GM23338 (cell line): ENCODE results near the gene SCNN1G. TPM values are rescaled to one million over a fixed set of nuclear protein-coding genes. Genes with fewer than 3 reads are reported as not detected.

Experiments
- ATAC-seq: fragments of 200-7000 bp; cut with Tn5 transposase; 3 replicates; pipeline ENCODE4 v1.9.1; 2020
- DNase-seq: peaks from one replicate; pipeline ENCODE4 v3.0.0-alpha.2; 2015; ENCODE audit warnings: low spot score
- H2AFZ ChIP-seq: fragments of 200-600 bp; sonication (generic); 2 replicates; pipeline ENCODE4 v1.8.0; 2016; ENCODE audit warnings: antibody characterized with exemption, mild to moderate bottlenecking, moderate library complexity
- H3F3A ChIP-seq: fragments of 200-600 bp; sonication (generic); replicated peaks from 2 replicates; pipeline ENCODE4 v1.8.0; 2017; ENCODE audit warnings: antibody characterized with exemption, mixed run types, low read depth
- H3K27ac ChIP-seq: fragments of 200-600 bp; sonication (generic); 2 replicates; pipeline ENCODE4 v1.6.1; 2016; ENCODE audit warnings: low read depth
- H3K27me3 ChIP-seq: fragments of 200-600 bp; sonication (generic); 2 replicates; pipeline ENCODE4 v1.8.0; 2016; ENCODE audit warnings: mild to moderate bottlenecking, mixed run types, moderate library complexity; ENCODE audit not compliant: insufficient read depth
- H3K36me3 ChIP-seq: fragments of 200-600 bp; sonication (generic); 2 replicates; pipeline ENCODE4 v1.8.0; 2016; ENCODE audit warnings: mild to moderate bottlenecking; ENCODE audit not compliant: insufficient read depth
- H3K4me1 ChIP-seq: fragments of 200-600 bp; sonication (generic); 2 replicates; pipeline ENCODE4 v1.8.0; 2016; ENCODE audit warnings: mild to moderate bottlenecking, moderate library complexity; ENCODE audit not compliant: insufficient read depth
- H3K4me2 ChIP-seq: fragments of 200-600 bp; sonication (generic); 2 replicates; pipeline ENCODE4 v1.7.1; 2017; ENCODE audit warnings: mixed run types
- H3K4me3 ChIP-seq: fragments of 200-600 bp; sonication (generic); 2 replicates; pipeline ENCODE4 v1.6.1; 2016; ENCODE audit warnings: mixed run types
- H3K79me2 ChIP-seq: fragments of 200-600 bp; sonication (generic); replicated peaks from 2 replicates; pipeline ENCODE4 v1.8.0; 2017; ENCODE audit warnings: mild to moderate bottlenecking; ENCODE audit not compliant: insufficient read depth
- H3K9me2 ChIP-seq: fragments of 200-600 bp; sonication (generic); 2 replicates; pipeline ENCODE4 v1.8.0; 2017; ENCODE audit not compliant: insufficient read depth
- H4K20me1 ChIP-seq: fragments of 200-600 bp; sonication (generic); replicated peaks from 2 replicates; pipeline ENCODE4 v1.8.0; 2017; ENCODE audit warnings: mild to moderate bottlenecking; ENCODE audit not compliant: insufficient read depth
- H3K27ac Mint-ChIP-seq: 2 replicates; pipeline ENCODE4 v1.8.0; 2020; ENCODE audit warnings: inconsistent platforms, mild to moderate bottlenecking, moderate library complexity, mixed read lengths
- H3K27me3 Mint-ChIP-seq: 3 replicates; pipeline ENCODE4 v1.8.0; 2022; ENCODE audit warnings: low read depth, mild to moderate bottlenecking, moderate library complexity, mixed read lengths, inconsistent platforms; ENCODE audit not compliant: insufficient read depth, poor library complexity
- H3K36me3 Mint-ChIP-seq: 3 replicates; pipeline ENCODE4 v1.8.0; 2021; ENCODE audit warnings: low read depth, mild to moderate bottlenecking, inconsistent platforms, moderate library complexity, mixed read lengths
- H3K4me1 Mint-ChIP-seq: 3 replicates; pipeline ENCODE4 v1.8.0; 2020; ENCODE audit warnings: mild to moderate bottlenecking, inconsistent platforms, mixed read lengths
- H3K4me3 Mint-ChIP-seq: 3 replicates; pipeline ENCODE4 v1.8.0; 2021; ENCODE audit warnings: moderate library complexity, mild to moderate bottlenecking, inconsistent platforms, mixed read lengths
- H3K9me3 Mint-ChIP-seq: 3 replicates; pipeline ENCODE4 v1.8.0; 2020; ENCODE audit warnings: moderate library complexity, mild to moderate bottlenecking, inconsistent platforms, mixed read lengths
- CREB1 ChIP-seq: fragments of 250-450 bp; sonication (Bioruptor Pico); IDR thresholded peaks from 2 replicates; pipeline ENCODE4 v1.5.0; 2020; ENCODE audit warnings: low read depth, mild to moderate bottlenecking, moderate library complexity
- CTCF ChIP-seq, 2 experiments: fragments of 200-600 bp in 1 of 2; sonication (generic) in 1 of 2; conservative IDR thresholded peaks; 2 replicates each; pipeline versions ENCODE4 v1.5.1 to v1.6.1; 2016 to 2017; ENCODE audit warnings: antibody characterized with exemption in 2 of 2, low read depth in 2 of 2, mild to moderate bottlenecking in 2 of 2, moderate library complexity in 1 of 2
- EZH2 ChIP-seq: fragments of 200-600 bp; sonication (generic); IDR thresholded peaks from one replicate; pipeline ENCODE4 v1.8.0; 2017; ENCODE audit warnings: antibody characterized with exemption, mild to moderate bottlenecking, low read depth; ENCODE audit not compliant: unreplicated experiment
- EZH2phosphoT487 ChIP-seq: fragments of 200-600 bp; sonication (generic); IDR thresholded peaks from one replicate; pipeline ENCODE4 v1.8.1; 2018; ENCODE audit warnings: antibody characterized with exemption; ENCODE audit not compliant: unreplicated experiment
- JUNB ChIP-seq: IDR thresholded peaks from one replicate; pipeline ENCODE4 v1.6.1; 2016; ENCODE audit warnings: antibody characterized with exemption; ENCODE audit not compliant: unreplicated experiment
- NANOG ChIP-seq: IDR thresholded peaks from 2 replicates; pipeline ENCODE4 v1.6.1; 2016; ENCODE audit warnings: antibody characterized with exemption, borderline replicate concordance
- POLR2AphosphoS5 ChIP-seq: IDR thresholded peaks from 2 replicates; pipeline ENCODE4 v1.6.1; 2016; ENCODE audit warnings: antibody characterized with exemption, low read depth
- REST ChIP-seq: IDR thresholded peaks from one replicate; pipeline ENCODE4 v1.6.1; 2018; ENCODE audit warnings: antibody characterized with exemption; ENCODE audit not compliant: unreplicated experiment
- STAT1 ChIP-seq: IDR thresholded peaks from one replicate; pipeline ENCODE4 v1.6.1; 2016; ENCODE audit warnings: antibody characterized with exemption; ENCODE audit not compliant: unreplicated experiment
- ZNF114 ChIP-seq: fragments of 250-450 bp; sonication (Bioruptor Pico); IDR thresholded peaks from 2 replicates; pipeline ENCODE4 v1.5.0; 2020; ENCODE audit warnings: mild to moderate bottlenecking, moderate library complexity
- ZNF331 ChIP-seq: fragments of 250-450 bp; sonication (Bioruptor Pico); IDR thresholded peaks from 2 replicates; pipeline ENCODE4 v1.5.0; 2020; ENCODE audit warnings: low read depth, mild to moderate bottlenecking, moderate library complexity
- ZNF462 ChIP-seq: fragments of 250-450 bp; sonication (Bioruptor Pico); IDR thresholded peaks from 2 replicates; pipeline ENCODE4 v1.5.0; 2020; ENCODE audit warnings: mild to moderate bottlenecking, moderate library complexity
- polyA plus RNA-seq: library from polyadenylated mRNA; unstranded; fragments of >200 nt; fragmentation: Nextera tagmentation; extraction: Ambion mirVana; gene quantifications from 2 replicates; pipeline ENCODE4 v1.2.1, GENCODE V29; 2016
- total RNA-seq: library from RNA; depleted of rRNA; stranded (reverse); fragments of >200 nt; shearing (Covaris generic); gene quantifications from 2 replicates; pipeline ENCODE4 v1.2.3, GENCODE V29; 2014
- TF ChIP-seq, protein P1 (sequence below): IDR thresholded peaks from 2 replicates; pipeline ENCODE4 v1.6.1; 2016; ENCODE audit warnings: antibody characterized with exemption

Gene SCNN1G
- total and polyA plus RNA-seq, 2 experiments from 2014 or later = 0.97 to 1.1 TPM

DNA sequence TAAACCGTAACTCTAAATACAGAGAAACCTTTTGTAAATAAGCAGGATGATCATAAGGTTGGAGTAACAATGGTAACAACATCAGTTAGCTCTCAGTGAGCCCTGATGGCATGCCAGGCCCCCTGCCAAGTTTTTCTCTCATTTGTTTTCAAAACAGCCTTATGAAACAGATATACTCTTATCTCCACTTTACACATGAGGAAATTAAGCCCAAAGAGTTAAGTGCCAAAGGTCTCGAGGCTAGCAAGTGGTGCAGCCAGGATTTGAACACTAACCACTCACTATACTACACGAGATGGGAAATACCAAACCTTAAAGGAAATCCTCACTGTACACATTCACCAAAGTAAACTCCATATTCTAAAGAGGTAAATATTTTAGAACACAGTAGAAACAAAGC, 48.3 kb upstream of the SCNN1G start:
- ATAC-seq (no peak), DNase-seq (no peak)
- Histone ChIP-seq H3K27ac (no peak overlapping the region), H3K4me1 (peaks cover 17% of the 10 kb centered on the region), H3K27me3 (no peaks in the 10 kb centered on the region), H3K4me2 (peak overlapping the region; percentile 18; the same call in 1 of the 2 replicates), H3K36me3 (no peaks in the 10 kb centered on the region), H3K4me3 (no peak overlapping the region), H4K20me1 (peaks cover 14% of the 10 kb centered on the region), H3K79me2 (peaks cover 99% of the 10 kb centered on the region), H3F3A (no peaks in the 10 kb centered on the region), H3K9me2 (no peaks in the 10 kb centered on the region), H2AFZ (no peak overlapping the region)
- TF ChIP-seq EZH2 (no peak), CREB1 (CRISPR knock-in tag) (no peak), ZNF331 (no peak), REST (no peak), POLR2AphosphoS5 (no peak), EZH2phosphoT487 (no peak), JUNB (no peak), NANOG (no peak), ZNF462 (CRISPR knock-in tag) (no peak), ZNF114 (no peak), CTCF (conservative IDR thresholded peaks at IDR 0.05; ENCODE audit: low read depth in 2 of 2) (no peak), STAT1 (no peak)
- TF ChIP-seq, protein P1, sequence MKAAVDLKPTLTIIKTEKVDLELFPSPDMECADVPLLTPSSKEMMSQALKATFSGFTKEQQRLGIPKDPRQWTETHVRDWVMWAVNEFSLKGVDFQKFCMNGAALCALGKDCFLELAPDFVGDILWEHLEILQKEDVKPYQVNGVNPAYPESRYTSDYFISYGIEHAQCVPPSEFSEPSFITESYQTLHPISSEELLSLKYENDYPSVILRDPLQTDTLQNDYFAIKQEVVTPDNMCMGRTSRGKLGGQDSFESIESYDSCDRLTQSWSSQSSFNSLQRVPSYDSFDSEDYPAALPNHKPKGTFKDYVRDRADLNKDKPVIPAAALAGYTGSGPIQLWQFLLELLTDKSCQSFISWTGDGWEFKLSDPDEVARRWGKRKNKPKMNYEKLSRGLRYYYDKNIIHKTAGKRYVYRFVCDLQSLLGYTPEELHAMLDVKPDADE = no peak
- no peak overlapping the region; the same call in 1 of the 2 replicates for H3K27ac Mint-ChIP-seq
- peaks cover 8% of the 10 kb centered on the region; the same call in 2 of the 3 replicates for H3K36me3 Mint-ChIP-seq
- H3K27me3 Mint-ChIP-seq = peaks cover 6% of the 10 kb centered on the region
- no peak overlapping the region for H3K4me3 Mint-ChIP-seq
- peaks cover 5% of the 10 kb centered on the region; the same call in 1 of the 3 replicates for H3K9me3 Mint-ChIP-seq
- peaks cover 30% of the 10 kb centered on the region; the same call in 2 of the 3 replicates for H3K4me1 Mint-ChIP-seq
